HL-60/S4 treated with phorbol 12-myristate 13-acetate at 8.2 ng/mL for 4 days and 3 days (cell line): ENCODE measurements around the gene SERPING1.
"Not testable (repeated sequence)": the region's sequence is repeated elsewhere in the genome, so short reads cannot be mapped to it uniquely, and the experiment has no call there.

ENCODE experiments used
- in situ Hi-C: fragments of 300-500 bp; cut with MboI; formaldehyde crosslinking; loops from 2 replicates; pipeline ENCODE4 v1.15.0; 2022; ENCODE audit warnings: low sequenced_read_pairs

Gene SERPING1

GRCh38 chr11:57649826-57650738 is 52.6 kb downstream of the SERPING1 start, which contains the start of gene YPEL4:
Gene YPEL4, minus strand, starts transcription at chr11:57649912. Its CDS starts 2,805 bp downstream, at chr11:57647107.
- in situ Hi-C loops, result loop anchor here (10.0 kb wide), 1 partner anchor 305 kb away; no protein-coding TSS in a partner anchor

GRCh38 chr11:57650739-57651090 is 53.2 kb downstream of the SERPING1 start:
- in situ Hi-C loops, result no loop called here

- in situ Hi-C loops, result no loop called here
Observed at GRCh38 chr11:57651408-57651807, 53.9 kb downstream of the SERPING1 start.

GRCh38 chr11:57652230-57652629 is 54.7 kb downstream of the SERPING1 start:
- in situ Hi-C loops, result not testable (repeated sequence)

GRCh38 chr11:57652662-57653061 is 55.2 kb downstream of the SERPING1 start:
- in situ Hi-C loops, result no loop called here

- in situ Hi-C loops, result no loop called here
Observed at GRCh38 chr11:57653163-57653562, 55.7 kb downstream of the SERPING1 start.

- in situ Hi-C loops, result no loop called here
Observed at GRCh38 chr11:57656885-57657193, 59.4 kb downstream of the SERPING1 start.

- in situ Hi-C loops, result no loop called here
Observed at GRCh38 chr11:57657194-57658022, 59.9 kb downstream of the SERPING1 start, which contains the start of gene CLP1. Gene CLP1, plus strand, starts transcription at chr11:57657762. Its CDS starts 1,715 bp downstream, at chr11:57659477.

GRCh38 chr11:57658023-57658361 is 60.5 kb downstream of the SERPING1 start:
- in situ Hi-C loops, result no loop called here

GRCh38 chr11:57659669-57660068 is 62.2 kb downstream of the SERPING1 start:
- in situ Hi-C loops, result no loop called here

GRCh38 chr11:57662893-57663292 is 65.4 kb downstream of the SERPING1 start:
- in situ Hi-C loops, result no loop called here

- in situ Hi-C loops, result no loop called here
Observed at GRCh38 chr11:57663975-57664374, 66.5 kb downstream of the SERPING1 start.
